HG02588 (cell line): ENCODE data around the gene BIN2.
"Not testable (repeated sequence)": the region's sequence is repeated elsewhere in the genome, so short reads cannot be mapped to it uniquely, and the experiment has no call there.

ENCODE experiments used
- ATAC-seq: cut with Tn5 transposase; IDR thresholded peaks from one replicate; pipeline ENCODE4 v1.9.1; 2021; ENCODE audit warnings: mild to moderate bottlenecking, moderate library complexity; ENCODE audit not compliant: unreplicated experiment

BIN2 gene

GRCh38 chr12:51318057-51318806 is 5.7 kb downstream of the BIN2 start:
- ATAC-seq: not testable (repeated sequence)

- ATAC-seq: no peak
These were observed 12.6 kb downstream of the BIN2 start for GRCh38 chr12:51311389-51311788.

GRCh38 chr12:51307655-51308593 is 16.1 kb downstream of the BIN2 start:
- no peak for ATAC-seq

GRCh38 chr12:51306507-51306906 is 17.5 kb downstream of the BIN2 start:
- ATAC-seq: no peak

- not testable (repeated sequence) for ATAC-seq
These were observed 23.2 kb downstream of the BIN2 start for GRCh38 chr12:51300768-51301167.

- ATAC-seq: no peak
These were observed 28.3 kb downstream of the BIN2 start for GRCh38 chr12:51295651-51296050.

- ATAC-seq: not testable (repeated sequence)
These were observed 29.9 kb downstream of the BIN2 start for GRCh38 chr12:51294097-51294496.

- no peak for ATAC-seq
These were observed 30.3 kb downstream of the BIN2 start for GRCh38 chr12:51293696-51294095.

- ATAC-seq: not testable (repeated sequence)
These were observed 32.1 kb downstream of the BIN2 start for GRCh38 chr12:51291603-51292513.

GRCh38 chr12:51285843-51286242 is 38.1 kb downstream of the BIN2 start:
- no peak for ATAC-seq

- ATAC-seq: no peak
These were observed 42.6 kb downstream of the BIN2 start for GRCh38 chr12:51281202-51281924.

- ATAC-seq: no peak
These were observed 48.9 kb downstream of the BIN2 start for GRCh38 chr12:51275088-51275487.

- not testable (repeated sequence) for ATAC-seq
These were observed 51.2 kb downstream of the BIN2 start for GRCh38 chr12:51272810-51273209.

GRCh38 chr12:51270951-51271518 is 52.9 kb downstream of the BIN2 start:
- no peak for ATAC-seq

GRCh38 chr12:51270067-51270950 is 53.7 kb downstream of the BIN2 start, which contains the start of gene SMAGP:
SMAGP (minus strand) TSS chr12:51270415; CDS start chr12:51269278, 1,137 bp downstream.
- ATAC-seq: peak; percentile 67

- ATAC-seq: peak; percentile 33
These were observed 54.6 kb downstream of the BIN2 start for GRCh38 chr12:51269174-51270066.

GRCh38 chr12:51265024-51265423 is 59.0 kb downstream of the BIN2 start:
- peak; percentile 54 for ATAC-seq

GRCh38 chr12:51264297-51264696 is 59.7 kb downstream of the BIN2 start:
- no peak for ATAC-seq
